Adrenal gland (tissue), 12 donors: Measurements from ENCODE around the gene NFIB. TPM values are rescaled to one million over a fixed set of nuclear protein-coding genes. Genes with fewer than 3 reads are reported as not detected.

ENCODE experiments used
- DNase-seq, 7 donors: peaks; one replicate each; pipeline ENCODE4 v3.0.0-alpha.2; 2019 to 2020
- H3K27ac ChIP-seq, 5 donors: fragments of 200-600 bp; sonication (generic) in 4 of 5; 1 replicate in 3 of 5; 2 replicates in 2 of 5; pipeline versions ENCODE4 v1.5.1 to v1.8.0; 2016 to 2020; ENCODE audit warnings: mild to moderate bottlenecking in 1 of 5
- H3K27me3 ChIP-seq: fragments of 200-600 bp; 2 replicates; pipeline ENCODE4 v1.8.0; 2021
- H3K36me3 ChIP-seq, 2 donors: fragments of 200-600 bp; replicated peaks in 1 of 2; 1 replicate in 1 of 2; 2 replicates in 1 of 2; pipeline versions ENCODE4 v1.5.1 to v1.8.0; 2018 to 2022
- H3K4me1 ChIP-seq, 2 donors: fragments of 200-600 bp; replicated peaks in 1 of 2; 1 replicate in 1 of 2; 2 replicates in 1 of 2; pipeline versions ENCODE4 v1.5.1 to v1.8.0; 2018 to 2021
- H3K4me3 ChIP-seq, 4 donors: fragments of 200-600 bp; sonication (generic) in 3 of 4; one replicate each; pipeline ENCODE4 v1.5.1; 2016 to 2018
- H3K9me3 ChIP-seq, 3 donors: fragments of 200-600 bp; sonication (generic) in 1 of 3; replicated peaks in 1 of 3; 1 replicate in 2 of 3; 2 replicates in 1 of 3; pipeline versions ENCODE4 v1.5.1 to v1.8.0; 2016 to 2021
- POLR2A ChIP-seq, 2 donors: fragments of 450-650 bp; IDR thresholded peaks; one replicate each; pipeline ENCODE4 v1.6.1; 2017; ENCODE audit warnings: antibody characterized with exemption in 2 of 2, mild to moderate bottlenecking in 2 of 2, moderate library complexity in 1 of 2
- WGBS, 4 donors: extraction: QIAGEN DNeasy Blood & Tissue Kit in 2 of 4; methylation state at CpG; one replicate each; pipeline versions ENCODE4 v1.1.5 to v1.1.7; 2013 to 2017; 5-methylcytosine and 5-hydroxymethylcytosine counted together
- intact Hi-C, 2 donors: fragments of 100-400 bp; cut with DNase I; formaldehyde crosslinking; loops; one replicate each; pipeline versions ENCODE4 v1.14.1 to v1.15.0; 2022 to 2023
- polyA plus RNA-seq, 3 donors: library from polyadenylated mRNA; stranded (reverse); fragments of 200-250 nt in 2 of 3; fragments of 350-450 nt in 1 of 3; fragmentation: Illumina TruSeq in 1 of 3; extraction: RNeasy Lipid Tissue Mini Kit (QIAGEN cat#74804) in 1 of 3; gene quantifications; one replicate each; pipeline ENCODE4 v1.2.3, GENCODE V29; 2013 to 2014
- total RNA-seq, 9 donors: library from RNA; depleted of rRNA in 4 of 9; stranded (reverse); fragments of >200 nt in 4 of 9; fragments of 120-200 nt in 1 of 9; fragmentation: NEBNext Ultra II Directional in 1 of 9; extraction: Animal tissue kit (Norgen Biotek cat#: 25700) in 1 of 9; gene quantifications; one replicate each; pipeline versions ENCODE4 v1.1.0 to v1.2.4, GENCODE V29; 2013 to 2023
- TF ChIP-seq, protein P1 (sequence below), 6 experiments: fragments of 450-650 bp in 4 of 6; fragments of 200-600 bp in 2 of 6; sonication (generic) in 1 of 6; IDR thresholded peaks; 1 replicate in 5 of 6; 2 replicates in 1 of 6; pipeline versions ENCODE4 v1.5.1 to v1.8.0; 2016 to 2021; ENCODE audit warnings: antibody characterized with exemption in 6 of 6, mild to moderate bottlenecking in 2 of 6, moderate library complexity in 1 of 6
- donor health status: healthy with polysubstance abuse.
- donor health status: Bipolar disorder and iron deficiency.
- donor health status: DM: yes; HTN: yes; CAD: no.
- donor health status: DM: no; HTN: no; CAD: no.
- donor health status: DM: no; HTN: no; CAD: no.
- donor health status: DM: yes; HTN: yes; CAD: no.

Gene NFIB
- total and polyA plus RNA-seq, 12 donors: 10.9 to 84.1 (median 43.0) TPM

DNA sequence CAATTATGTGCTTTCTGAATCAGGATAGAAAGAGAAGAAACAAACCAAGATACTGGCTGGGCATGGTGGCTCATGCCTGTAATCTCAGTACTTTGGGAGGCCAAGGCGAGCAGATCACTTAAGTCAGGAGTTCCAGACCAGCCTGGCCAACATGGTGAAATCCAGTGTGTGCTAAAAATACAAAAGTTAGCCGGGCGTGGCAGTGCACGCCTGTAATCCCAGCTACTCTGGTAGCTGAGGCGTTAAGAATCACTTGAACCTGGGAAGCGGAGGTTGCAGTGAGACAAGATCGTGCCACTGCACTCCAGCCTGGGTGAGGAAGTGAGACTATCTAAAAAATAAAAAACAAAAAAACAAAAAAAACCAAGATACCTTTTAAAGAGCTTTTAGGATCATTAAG lies 214.2 kb downstream of the NFIB start:
- WGBS, 4 donors: 87 to 93% (median 90%) methylated on average over 7 of the region's 7 CpGs
- no peaks in the 10 kb centered on the region for H3K9me3 ChIP-seq
- DNase-seq: no peak
- no peak overlapping the region for H3K27ac ChIP-seq
- intact Hi-C loops: no loop called here
- H3K4me1 ChIP-seq: peaks cover 0 to 17% of the 10 kb centered on the region in 2 donors
- H3K4me3 ChIP-seq: no peak overlapping the region
- TF ChIP-seq, protein P1, sequence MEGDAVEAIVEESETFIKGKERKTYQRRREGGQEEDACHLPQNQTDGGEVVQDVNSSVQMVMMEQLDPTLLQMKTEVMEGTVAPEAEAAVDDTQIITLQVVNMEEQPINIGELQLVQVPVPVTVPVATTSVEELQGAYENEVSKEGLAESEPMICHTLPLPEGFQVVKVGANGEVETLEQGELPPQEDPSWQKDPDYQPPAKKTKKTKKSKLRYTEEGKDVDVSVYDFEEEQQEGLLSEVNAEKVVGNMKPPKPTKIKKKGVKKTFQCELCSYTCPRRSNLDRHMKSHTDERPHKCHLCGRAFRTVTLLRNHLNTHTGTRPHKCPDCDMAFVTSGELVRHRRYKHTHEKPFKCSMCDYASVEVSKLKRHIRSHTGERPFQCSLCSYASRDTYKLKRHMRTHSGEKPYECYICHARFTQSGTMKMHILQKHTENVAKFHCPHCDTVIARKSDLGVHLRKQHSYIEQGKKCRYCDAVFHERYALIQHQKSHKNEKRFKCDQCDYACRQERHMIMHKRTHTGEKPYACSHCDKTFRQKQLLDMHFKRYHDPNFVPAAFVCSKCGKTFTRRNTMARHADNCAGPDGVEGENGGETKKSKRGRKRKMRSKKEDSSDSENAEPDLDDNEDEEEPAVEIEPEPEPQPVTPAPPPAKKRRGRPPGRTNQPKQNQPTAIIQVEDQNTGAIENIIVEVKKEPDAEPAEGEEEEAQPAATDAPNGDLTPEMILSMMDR (IDR thresholded peaks at IDR 0.05): no peak
- no peak for TF ChIP-seq POLR2A (IDR thresholded peaks at IDR 0.05)
- no peaks in the 10 kb centered on the region for H3K27me3 ChIP-seq
- H3K36me3 ChIP-seq: no peaks in the 10 kb centered on the region

GRCh38 chr9:14098486-14099180 lies 215.3 kb downstream of the NFIB start:
- no peak for DNase-seq
- no peaks in the 10 kb centered on the region for H3K36me3 ChIP-seq
- no peak for TF ChIP-seq POLR2A (IDR thresholded peaks at IDR 0.05)
- TF ChIP-seq, protein P1 (IDR thresholded peaks at IDR 0.05): no peak
- no peaks in the 10 kb centered on the region for H3K27me3 ChIP-seq
- no peak overlapping the region for H3K27ac ChIP-seq
- H3K4me1 ChIP-seq: peaks cover 0 to 17% of the 10 kb centered on the region in 2 donors
- intact Hi-C loops: no loop called here
- no peaks in the 10 kb centered on the region for H3K9me3 ChIP-seq
- 67 to 80% (median 78%) methylated on average over 3 of the region's 3 CpGs for WGBS, 4 donors
- H3K4me3 ChIP-seq: no peak overlapping the region

DNA sequence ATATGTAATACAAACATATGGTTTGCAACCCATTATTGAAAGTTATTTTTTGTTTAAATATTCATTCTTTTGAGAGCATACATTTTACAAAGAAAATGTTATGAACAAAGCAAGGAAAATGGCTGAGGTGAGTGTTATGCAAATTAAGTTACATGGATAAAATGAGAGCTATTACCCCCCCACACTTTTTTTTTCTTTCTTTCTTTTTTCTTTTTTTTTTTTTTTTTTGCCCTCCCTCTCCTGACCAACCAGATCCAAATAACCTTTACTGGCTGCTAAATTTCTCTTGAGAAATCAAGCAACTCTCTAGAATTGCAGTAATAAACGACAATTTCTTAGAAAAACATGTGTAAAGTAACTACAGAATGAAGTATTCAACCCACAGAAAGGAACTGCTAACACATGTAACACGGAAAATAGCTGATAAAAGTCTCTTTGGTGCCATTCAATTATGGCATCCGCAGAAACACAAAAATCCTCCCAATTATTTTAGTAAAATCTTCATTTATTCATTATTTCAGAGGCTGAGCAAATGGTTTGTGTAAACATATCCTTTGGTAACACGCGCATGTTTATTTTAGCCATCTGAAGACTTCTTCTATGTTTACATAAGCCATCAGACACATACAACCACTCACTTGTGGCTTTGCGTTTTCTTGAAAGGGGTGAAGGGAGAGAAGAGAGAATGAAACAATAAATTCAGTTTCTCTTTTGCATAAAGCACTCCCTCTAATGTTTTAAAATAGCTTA lies 216.1 kb downstream of the NFIB start:
- WGBS, 4 donors: 68 to 78% (median 76%) methylated on average over 6 of the region's 6 CpGs
- peaks cover 0 to 9% of the 10 kb centered on the region in 2 donors for H3K4me1 ChIP-seq
- H3K4me3 ChIP-seq: no peak overlapping the region
- no peaks in the 10 kb centered on the region for H3K9me3 ChIP-seq
- intact Hi-C loops: no loop called here
- no peaks in the 10 kb centered on the region for H3K27me3 ChIP-seq
- no peaks in the 10 kb centered on the region for H3K36me3 ChIP-seq
- TF ChIP-seq, protein P1 (IDR thresholded peaks at IDR 0.05): no peak
- TF ChIP-seq POLR2A (IDR thresholded peaks at IDR 0.05): no peak
- H3K27ac ChIP-seq: peak overlapping the region in 1 of 5 donors; percentile 27
- no peak for DNase-seq

DNA sequence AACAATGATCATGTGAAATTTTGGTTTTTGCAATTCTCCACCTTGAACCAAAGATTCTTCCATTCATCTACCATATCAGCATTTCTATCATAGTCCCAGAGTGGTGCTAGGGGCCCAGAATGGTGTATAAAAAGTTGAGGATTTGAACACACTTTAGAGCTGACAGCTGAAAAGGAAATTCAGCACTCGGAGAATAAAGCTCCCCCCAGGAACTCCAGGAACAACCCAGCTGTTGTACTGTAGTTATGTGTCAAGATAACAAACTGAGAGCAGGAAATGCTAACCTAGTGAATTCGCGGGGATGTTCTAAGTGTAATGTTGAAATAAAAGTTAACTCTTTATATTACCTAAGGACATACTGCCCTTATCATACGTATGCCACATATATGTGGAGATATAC lies 216.7 kb downstream of the NFIB start:
- no peak for TF ChIP-seq POLR2A (IDR thresholded peaks at IDR 0.05)
- TF ChIP-seq, protein P1 (IDR thresholded peaks at IDR 0.05): no peak
- Histone ChIP-seq H3K36me3 (no peaks in the 10 kb centered on the region), H3K9me3 (no peaks in the 10 kb centered on the region), H3K4me3 (no peak overlapping the region), H3K4me1 (peaks cover 0 to 6% of the 10 kb centered on the region in 2 donors), H3K27ac (peak overlapping the region in 1 of 5 donors; percentile 27), H3K27me3 (no peaks in the 10 kb centered on the region)
- 43 to 59% (median 49%) methylated on average over 4 of the region's 4 CpGs for WGBS, 4 donors
- intact Hi-C loops: no loop called here
- DNase-seq: no peak
